ENCODE results near the gene FER1L5. TPM values are rescaled to one million over a fixed set of nuclear protein-coding genes. Genes with fewer than 3 reads are reported as not detected.

The FER1L5 gene
- total RNA-seq, 1 experiment from 2014 or later, result 1.2 TPM

DNA sequence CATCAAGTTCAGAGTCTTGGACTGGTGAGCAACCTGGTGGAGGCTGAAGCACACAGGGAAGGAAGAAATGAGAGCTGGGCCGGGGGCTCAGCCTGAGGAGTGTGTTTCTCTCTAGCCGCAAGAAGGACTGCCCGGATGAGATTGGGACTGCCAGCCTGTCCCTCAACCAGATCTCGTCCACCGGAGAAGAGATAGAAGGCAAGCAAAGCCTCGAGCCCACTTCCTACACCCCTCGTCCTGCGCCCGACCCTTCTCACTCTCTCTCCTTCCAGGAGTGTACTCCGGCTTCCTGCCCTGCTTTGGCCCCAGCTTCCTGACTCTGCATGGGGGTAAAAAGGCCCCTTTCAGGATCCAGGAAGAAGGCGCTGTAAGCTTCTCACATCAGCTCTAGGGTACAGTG is 26.2 kb downstream of the FER1L5 start:
- Histone ChIP-seq H2BK120ac (ENCODE audit: low read depth, low read length, poor library complexity, severe bottlenecking) (no peak overlapping the region), H2AK5ac (ENCODE audit: insufficient read length, low read length) (no peak overlapping the region), H4K20me1 (ENCODE audit: control insufficient read depth, insufficient read depth, insufficient read length) (no peaks in the 10 kb centered on the region), H2BK5ac (ENCODE audit: insufficient read length, low read length) (no peak overlapping the region), H3T11ph (ENCODE audit: low read length) (no peak overlapping the region), H3K23ac (ENCODE audit: insufficient read length, low read depth, low read length) (no peak overlapping the region), H3K27me3 (ENCODE audit: insufficient read depth, low read length) (no peaks in the 10 kb centered on the region), H3K79me2 (ENCODE audit: insufficient read depth, low read length) (no peaks in the 10 kb centered on the region), H3K9ac (ENCODE audit: extremely low read depth, insufficient read length, low read length) (no peak overlapping the region), H3K56ac (ENCODE audit: insufficient read length, low read depth, low read length) (no peak overlapping the region), H3K4ac (ENCODE audit: low read depth, low read length) (no peak overlapping the region), H2BK12ac (ENCODE audit: insufficient read length, low read depth, low read length) (no peak overlapping the region), H2BK20ac (ENCODE audit: low read depth, low read length, poor library complexity, severe bottlenecking) (no peak overlapping the region), H4K91ac (ENCODE audit: insufficient read length, low read depth, low read length) (no peak overlapping the region), H2BK15ac (ENCODE audit: low read depth, low read length) (no peak overlapping the region), H4K5ac (ENCODE audit: insufficient read length, low read depth, low read length) (no peak overlapping the region), H3K14ac (ENCODE audit: insufficient read depth, low read length) (no peak overlapping the region), H3K23me2 (ENCODE audit: insufficient read length, low read depth, low read length, poor library complexity, severe bottlenecking) (no peaks in the 10 kb centered on the region), H4K8ac (replicated peaks; ENCODE audit: insufficient read length, low read depth, low read length) (no peak overlapping the region), H3K4me2 (ENCODE audit: insufficient read depth, insufficient read length, low read length) (no peak overlapping the region), H2AFZ (ENCODE audit: low read length) (no peak overlapping the region), H3K18ac (ENCODE audit: insufficient read length, low read depth, low read length) (no peak overlapping the region), H3K27ac (ENCODE audit: insufficient read length, low read depth, low read length) (no peak overlapping the region), H3K79me1 (ENCODE audit: insufficient read depth, low read depth, low read length, poor library complexity, severe bottlenecking) (no peaks in the 10 kb centered on the region), H3K4me1 (ENCODE audit: insufficient read depth, low read length) (no peaks in the 10 kb centered on the region), H3K9me3 (ENCODE audit: control insufficient read depth, low read depth, low read length) (no peaks in the 10 kb centered on the region)
- no peaks in the 10 kb centered on the region for H3K36me3 Mint-ChIP-seq (ENCODE audit: insufficient read depth in 1 of 3, low read depth in 3 of 3)
- no peak overlapping the region for H3K4me3 Mint-ChIP-seq
- WGBS (ENCODE audit: extremely low coverage, insufficient read length, low lambda C conversion rate), result no CpG with 5 or more reads among the region's 11 CpGs
- peaks cover 2% of the 10 kb centered on the region for H3K27me3 Mint-ChIP-seq (ENCODE audit: low read depth)
- H3K9me3 Mint-ChIP-seq, result peaks cover 4 to 8% of the 10 kb centered on the region in 2 experiments; a peak in 4 of 5 replicates
- no peak for DNase-seq
- TF ChIP-seq, protein P1, sequence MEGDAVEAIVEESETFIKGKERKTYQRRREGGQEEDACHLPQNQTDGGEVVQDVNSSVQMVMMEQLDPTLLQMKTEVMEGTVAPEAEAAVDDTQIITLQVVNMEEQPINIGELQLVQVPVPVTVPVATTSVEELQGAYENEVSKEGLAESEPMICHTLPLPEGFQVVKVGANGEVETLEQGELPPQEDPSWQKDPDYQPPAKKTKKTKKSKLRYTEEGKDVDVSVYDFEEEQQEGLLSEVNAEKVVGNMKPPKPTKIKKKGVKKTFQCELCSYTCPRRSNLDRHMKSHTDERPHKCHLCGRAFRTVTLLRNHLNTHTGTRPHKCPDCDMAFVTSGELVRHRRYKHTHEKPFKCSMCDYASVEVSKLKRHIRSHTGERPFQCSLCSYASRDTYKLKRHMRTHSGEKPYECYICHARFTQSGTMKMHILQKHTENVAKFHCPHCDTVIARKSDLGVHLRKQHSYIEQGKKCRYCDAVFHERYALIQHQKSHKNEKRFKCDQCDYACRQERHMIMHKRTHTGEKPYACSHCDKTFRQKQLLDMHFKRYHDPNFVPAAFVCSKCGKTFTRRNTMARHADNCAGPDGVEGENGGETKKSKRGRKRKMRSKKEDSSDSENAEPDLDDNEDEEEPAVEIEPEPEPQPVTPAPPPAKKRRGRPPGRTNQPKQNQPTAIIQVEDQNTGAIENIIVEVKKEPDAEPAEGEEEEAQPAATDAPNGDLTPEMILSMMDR (conservative IDR thresholded peaks at IDR 0.05), result no peak
- peak overlapping the region in 2 of 3 experiments; percentile 24 to 32; a peak in 1 of 7 replicates for H3K27ac Mint-ChIP-seq
- H3K4me1 Mint-ChIP-seq, result peaks cover 0 to 4% of the 10 kb centered on the region in 2 experiments; a peak in 3 of 4 replicates
